H1 (cell line): ENCODE results near the gene SUPT4H1. TPM values are rescaled to one million over a fixed set of nuclear protein-coding genes. Genes with fewer than 3 reads are reported as not detected.

Experiments
- RAD21 ChIP-seq, 2 experiments: IDR thresholded peaks in 1 of 2; conservative IDR thresholded peaks in 1 of 2; 2 replicates each; pipeline ENCODE4 v1.6.1; 2011; ENCODE audit warnings: low read depth in 2 of 2, low read length in 2 of 2, improper control_type of control experiment in 1 of 2, inconsistent platforms in 1 of 2, mild to moderate bottlenecking in 1 of 2, moderate library complexity in 1 of 2
- polyA plus RNA-seq, 7 experiments: library from polyadenylated mRNA; depleted of rRNA in 3 of 7; stranded (reverse) in 5 of 7; unstranded in 2 of 7; fragments of >200 nt in 5 of 7; fragments of 200-250 nt in 2 of 7; gene quantifications; 1 replicate in 5 of 7; 2 replicates in 1 of 7; 4 replicates in 1 of 7; pipeline versions ENCODE4 v1.2.1 to v1.2.3, GENCODE V29; 2011 to 2013; ENCODE audit warnings: missing spikeins in 2 of 7, mixed read lengths in 2 of 7
- total RNA-seq: library from RNA; stranded (reverse); fragmentation: NEBNext Ultra II Directional; extraction: Animal tissue kit (Norgen Biotek cat#: 25700); gene quantifications from 2 replicates; pipeline ENCODE4 v1.2.1, GENCODE V29; 2021
- TF ChIP-seq, protein P1 (sequence below): fragments of 300-600 bp; sonication (generic); IDR thresholded peaks from 2 replicates; pipeline ENCODE4 v1.7.1; 2012; ENCODE audit warnings: low read length, moderate library complexity, mild to moderate bottlenecking, inconsistent platforms; ENCODE audit not compliant: insufficient replicate concordance

The SUPT4H1 gene
- total and polyA plus RNA-seq, 2 of the 8 experiments (the other 6 are each of a cell fraction or from before 2014, with no cell fraction given) = 112 to 143 TPM

- TF ChIP-seq, protein P1, sequence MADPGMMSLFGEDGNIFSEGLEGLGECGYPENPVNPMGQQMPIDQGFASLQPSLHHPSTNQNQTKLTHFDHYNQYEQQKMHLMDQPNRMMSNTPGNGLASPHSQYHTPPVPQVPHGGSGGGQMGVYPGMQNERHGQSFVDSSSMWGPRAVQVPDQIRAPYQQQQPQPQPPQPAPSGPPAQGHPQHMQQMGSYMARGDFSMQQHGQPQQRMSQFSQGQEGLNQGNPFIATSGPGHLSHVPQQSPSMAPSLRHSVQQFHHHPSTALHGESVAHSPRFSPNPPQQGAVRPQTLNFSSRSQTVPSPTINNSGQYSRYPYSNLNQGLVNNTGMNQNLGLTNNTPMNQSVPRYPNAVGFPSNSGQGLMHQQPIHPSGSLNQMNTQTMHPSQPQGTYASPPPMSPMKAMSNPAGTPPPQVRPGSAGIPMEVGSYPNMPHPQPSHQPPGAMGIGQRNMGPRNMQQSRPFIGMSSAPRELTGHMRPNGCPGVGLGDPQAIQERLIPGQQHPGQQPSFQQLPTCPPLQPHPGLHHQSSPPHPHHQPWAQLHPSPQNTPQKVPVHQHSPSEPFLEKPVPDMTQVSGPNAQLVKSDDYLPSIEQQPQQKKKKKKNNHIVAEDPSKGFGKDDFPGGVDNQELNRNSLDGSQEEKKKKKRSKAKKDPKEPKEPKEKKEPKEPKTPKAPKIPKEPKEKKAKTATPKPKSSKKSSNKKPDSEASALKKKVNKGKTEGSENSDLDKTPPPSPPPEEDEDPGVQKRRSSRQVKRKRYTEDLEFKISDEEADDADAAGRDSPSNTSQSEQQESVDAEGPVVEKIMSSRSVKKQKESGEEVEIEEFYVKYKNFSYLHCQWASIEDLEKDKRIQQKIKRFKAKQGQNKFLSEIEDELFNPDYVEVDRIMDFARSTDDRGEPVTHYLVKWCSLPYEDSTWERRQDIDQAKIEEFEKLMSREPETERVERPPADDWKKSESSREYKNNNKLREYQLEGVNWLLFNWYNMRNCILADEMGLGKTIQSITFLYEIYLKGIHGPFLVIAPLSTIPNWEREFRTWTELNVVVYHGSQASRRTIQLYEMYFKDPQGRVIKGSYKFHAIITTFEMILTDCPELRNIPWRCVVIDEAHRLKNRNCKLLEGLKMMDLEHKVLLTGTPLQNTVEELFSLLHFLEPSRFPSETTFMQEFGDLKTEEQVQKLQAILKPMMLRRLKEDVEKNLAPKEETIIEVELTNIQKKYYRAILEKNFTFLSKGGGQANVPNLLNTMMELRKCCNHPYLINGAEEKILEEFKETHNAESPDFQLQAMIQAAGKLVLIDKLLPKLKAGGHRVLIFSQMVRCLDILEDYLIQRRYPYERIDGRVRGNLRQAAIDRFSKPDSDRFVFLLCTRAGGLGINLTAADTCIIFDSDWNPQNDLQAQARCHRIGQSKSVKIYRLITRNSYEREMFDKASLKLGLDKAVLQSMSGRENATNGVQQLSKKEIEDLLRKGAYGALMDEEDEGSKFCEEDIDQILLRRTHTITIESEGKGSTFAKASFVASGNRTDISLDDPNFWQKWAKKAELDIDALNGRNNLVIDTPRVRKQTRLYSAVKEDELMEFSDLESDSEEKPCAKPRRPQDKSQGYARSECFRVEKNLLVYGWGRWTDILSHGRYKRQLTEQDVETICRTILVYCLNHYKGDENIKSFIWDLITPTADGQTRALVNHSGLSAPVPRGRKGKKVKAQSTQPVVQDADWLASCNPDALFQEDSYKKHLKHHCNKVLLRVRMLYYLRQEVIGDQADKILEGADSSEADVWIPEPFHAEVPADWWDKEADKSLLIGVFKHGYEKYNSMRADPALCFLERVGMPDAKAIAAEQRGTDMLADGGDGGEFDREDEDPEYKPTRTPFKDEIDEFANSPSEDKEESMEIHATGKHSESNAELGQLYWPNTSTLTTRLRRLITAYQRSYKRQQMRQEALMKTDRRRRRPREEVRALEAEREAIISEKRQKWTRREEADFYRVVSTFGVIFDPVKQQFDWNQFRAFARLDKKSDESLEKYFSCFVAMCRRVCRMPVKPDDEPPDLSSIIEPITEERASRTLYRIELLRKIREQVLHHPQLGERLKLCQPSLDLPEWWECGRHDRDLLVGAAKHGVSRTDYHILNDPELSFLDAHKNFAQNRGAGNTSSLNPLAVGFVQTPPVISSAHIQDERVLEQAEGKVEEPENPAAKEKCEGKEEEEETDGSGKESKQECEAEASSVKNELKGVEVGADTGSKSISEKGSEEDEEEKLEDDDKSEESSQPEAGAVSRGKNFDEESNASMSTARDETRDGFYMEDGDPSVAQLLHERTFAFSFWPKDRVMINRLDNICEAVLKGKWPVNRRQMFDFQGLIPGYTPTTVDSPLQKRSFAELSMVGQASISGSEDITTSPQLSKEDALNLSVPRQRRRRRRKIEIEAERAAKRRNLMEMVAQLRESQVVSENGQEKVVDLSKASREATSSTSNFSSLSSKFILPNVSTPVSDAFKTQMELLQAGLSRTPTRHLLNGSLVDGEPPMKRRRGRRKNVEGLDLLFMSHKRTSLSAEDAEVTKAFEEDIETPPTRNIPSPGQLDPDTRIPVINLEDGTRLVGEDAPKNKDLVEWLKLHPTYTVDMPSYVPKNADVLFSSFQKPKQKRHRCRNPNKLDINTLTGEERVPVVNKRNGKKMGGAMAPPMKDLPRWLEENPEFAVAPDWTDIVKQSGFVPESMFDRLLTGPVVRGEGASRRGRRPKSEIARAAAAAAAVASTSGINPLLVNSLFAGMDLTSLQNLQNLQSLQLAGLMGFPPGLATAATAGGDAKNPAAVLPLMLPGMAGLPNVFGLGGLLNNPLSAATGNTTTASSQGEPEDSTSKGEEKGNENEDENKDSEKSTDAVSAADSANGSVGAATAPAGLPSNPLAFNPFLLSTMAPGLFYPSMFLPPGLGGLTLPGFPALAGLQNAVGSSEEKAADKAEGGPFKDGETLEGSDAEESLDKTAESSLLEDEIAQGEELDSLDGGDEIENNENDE = no peak
- no peak for TF ChIP-seq RAD21 (IDR thresholded peaks at IDR 0.05 in 1 of 2, conservative IDR thresholded peaks at IDR 0.05 in 1 of 2; ENCODE audit: low read depth in 2 of 2, low read length in 2 of 2)
Observed at GRCh38 chr17:58375811-58376210, 23.8 kb upstream of the SUPT4H1 start (continued).
